HCT116 (cell line): ENCODE results near the gene SIVA1.

Source experiments
- CTCF ChIP-seq, 3 experiments: fragments of 200-600 bp in 1 of 3; sonication (generic) in 1 of 3; IDR thresholded peaks in 2 of 3; conservative IDR thresholded peaks in 1 of 3; 2 replicates each; pipeline ENCODE4 v1.5.1; 2012 to 2017; ENCODE audit warnings: low read depth in 2 of 3, low read length in 2 of 3, antibody characterized with exemption in 1 of 3, borderline replicate concordance in 1 of 3, control low read depth in 1 of 3, mild to moderate bottlenecking in 1 of 3, mixed read lengths in 1 of 3, mixed run types in 1 of 3, moderate library complexity in 1 of 3; ENCODE audit not compliant: insufficient read depth in 1 of 3
- EZH2 ChIP-seq: fragments of 200-600 bp; sonication (generic); IDR thresholded peaks from 2 replicates; pipeline ENCODE4 v1.6.1; 2017; ENCODE audit warnings: antibody characterized with exemption, mixed run types
- EZH2phosphoT487 ChIP-seq: fragments of 200-600 bp; IDR thresholded peaks from 2 replicates; pipeline ENCODE4 v1.6.1; 2018; ENCODE audit warnings: antibody characterized with exemption, borderline replicate concordance
- MAX ChIP-seq: IDR thresholded peaks from 2 replicates; pipeline ENCODE4 v1.6.1; 2012
- POLR2A ChIP-seq: IDR thresholded peaks from 2 replicates; pipeline ENCODE4 v1.7.0; 2011; ENCODE audit warnings: borderline replicate concordance; ENCODE audit not compliant: insufficient read depth, insufficient read length; ENCODE audit errors: extremely low read depth
- RAD21 ChIP-seq: IDR thresholded peaks from 2 replicates; pipeline ENCODE4 v1.6.1; 2012; ENCODE audit warnings: low read depth, mild to moderate bottlenecking
- REST ChIP-seq: IDR thresholded peaks from 2 replicates; pipeline ENCODE4 v1.6.1; 2012; ENCODE audit warnings: low read depth
- SIN3A ChIP-seq: IDR thresholded peaks from 2 replicates; pipeline ENCODE4 v1.6.1; 2012; ENCODE audit warnings: low read depth
- SRF ChIP-seq: IDR thresholded peaks from 2 replicates; pipeline ENCODE4 v1.6.1; 2012; ENCODE audit warnings: low read depth
- YY1 ChIP-seq: IDR thresholded peaks from 2 replicates; pipeline ENCODE4 v1.6.1; 2011; ENCODE audit warnings: low read length, low read depth, moderate library complexity, mild to moderate bottlenecking; ENCODE audit not compliant: insufficient replicate concordance; ENCODE audit errors: extremely low read depth
- ZBTB33 ChIP-seq: IDR thresholded peaks from 2 replicates; pipeline ENCODE4 v1.6.1; 2011; ENCODE audit warnings: mild to moderate bottlenecking, low read length, moderate library complexity; ENCODE audit not compliant: insufficient replicate concordance; ENCODE audit errors: extremely low read depth
- ZNF274 ChIP-seq: fragments of 200-500 bp; sonication (Bioruptor generic); IDR thresholded peaks from 2 replicates; pipeline ENCODE4 v1.6.1; 2014; ENCODE audit warnings: mild to moderate bottlenecking, low read depth, low read length, inconsistent platforms

- TF ChIP-seq RAD21 (no peak), EZH2phosphoT487 (no peak), CTCF (IDR thresholded peaks at IDR 0.05 in 2 of 3, conservative IDR thresholded peaks at IDR 0.05 in 1 of 3; ENCODE audit: borderline replicate concordance in 1 of 3, insufficient read depth in 1 of 3, low read depth in 2 of 3, low read length in 2 of 3) (no peak), YY1 (no peak), ZBTB33 (no peak), SRF (no peak), EZH2 (no peak), MAX (no peak), POLR2A (no peak), SIN3A (no peak), ZNF274 (no peak), REST (no peak)
Measured at GRCh38 chr14:104777808-104778249, 24.9 kb downstream of the SIVA1 start.
